HCT116 (cell line): ENCODE results near the gene FOXI3.

ENCODE experiments used
- CBX3 ChIP-seq: IDR thresholded peaks from 2 replicates; pipeline ENCODE4 v1.6.1; 2012; ENCODE audit warnings: low read depth
- POLR2A ChIP-seq: IDR thresholded peaks from 2 replicates; pipeline ENCODE4 v1.7.0; 2011; ENCODE audit warnings: borderline replicate concordance; ENCODE audit not compliant: insufficient read depth, insufficient read length; ENCODE audit errors: extremely low read depth
- POLR2AphosphoS5 ChIP-seq: IDR thresholded peaks from 2 replicates; pipeline ENCODE4 v1.6.1; 2011; ENCODE audit warnings: mild to moderate bottlenecking, low read depth, low read length, moderate library complexity
- TCF7L2 ChIP-seq: IDR thresholded peaks from 2 replicates; pipeline ENCODE4 v1.7.0; 2011; ENCODE audit warnings: borderline replicate concordance, inconsistent platforms; ENCODE audit not compliant: insufficient read depth, insufficient read length; ENCODE audit errors: extremely low read depth
- TF ChIP-seq, protein P1 (sequence below), 3 experiments: fragments of 200-600 bp in 1 of 3; sonication (generic) in 1 of 3; IDR thresholded peaks in 2 of 3; conservative IDR thresholded peaks in 1 of 3; 2 replicates each; pipeline ENCODE4 v1.5.1; 2012 to 2017; ENCODE audit warnings: low read depth in 2 of 3, low read length in 2 of 3, antibody characterized with exemption in 1 of 3, borderline replicate concordance in 1 of 3, control low read depth in 1 of 3, mild to moderate bottlenecking in 1 of 3, mixed read lengths in 1 of 3, mixed run types in 1 of 3, moderate library complexity in 1 of 3; ENCODE audit not compliant: insufficient read depth in 1 of 3

DNA sequence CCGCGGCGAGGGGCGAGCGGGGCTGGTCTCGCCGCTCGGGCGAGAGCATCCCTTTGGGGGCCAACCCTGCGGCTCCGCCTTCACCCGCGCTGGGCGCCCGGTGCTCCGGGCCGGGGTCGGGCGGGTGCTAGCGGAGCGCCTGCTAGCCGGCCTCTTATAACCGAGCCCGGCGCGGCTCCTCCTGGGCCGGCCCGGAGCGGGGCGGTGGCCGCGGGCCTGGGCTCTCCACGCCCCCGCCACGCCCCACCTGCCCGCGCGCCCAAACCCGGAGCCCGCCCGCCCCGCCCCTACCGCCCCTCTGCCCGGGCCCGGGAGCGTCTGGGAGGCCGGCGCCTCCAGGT, at the start of gene FOXI3:
- TF ChIP-seq POLR2AphosphoS5 (no peak), POLR2A (no peak), TCF7L2 (no peak), CBX3 (no peak)
- TF ChIP-seq, protein P1, sequence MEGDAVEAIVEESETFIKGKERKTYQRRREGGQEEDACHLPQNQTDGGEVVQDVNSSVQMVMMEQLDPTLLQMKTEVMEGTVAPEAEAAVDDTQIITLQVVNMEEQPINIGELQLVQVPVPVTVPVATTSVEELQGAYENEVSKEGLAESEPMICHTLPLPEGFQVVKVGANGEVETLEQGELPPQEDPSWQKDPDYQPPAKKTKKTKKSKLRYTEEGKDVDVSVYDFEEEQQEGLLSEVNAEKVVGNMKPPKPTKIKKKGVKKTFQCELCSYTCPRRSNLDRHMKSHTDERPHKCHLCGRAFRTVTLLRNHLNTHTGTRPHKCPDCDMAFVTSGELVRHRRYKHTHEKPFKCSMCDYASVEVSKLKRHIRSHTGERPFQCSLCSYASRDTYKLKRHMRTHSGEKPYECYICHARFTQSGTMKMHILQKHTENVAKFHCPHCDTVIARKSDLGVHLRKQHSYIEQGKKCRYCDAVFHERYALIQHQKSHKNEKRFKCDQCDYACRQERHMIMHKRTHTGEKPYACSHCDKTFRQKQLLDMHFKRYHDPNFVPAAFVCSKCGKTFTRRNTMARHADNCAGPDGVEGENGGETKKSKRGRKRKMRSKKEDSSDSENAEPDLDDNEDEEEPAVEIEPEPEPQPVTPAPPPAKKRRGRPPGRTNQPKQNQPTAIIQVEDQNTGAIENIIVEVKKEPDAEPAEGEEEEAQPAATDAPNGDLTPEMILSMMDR (IDR thresholded peaks at IDR 0.05 in 2 of 3, conservative IDR thresholded peaks at IDR 0.05 in 1 of 3; ENCODE audit: borderline replicate concordance in 1 of 3, insufficient read depth in 1 of 3, low read depth in 2 of 3, low read length in 2 of 3), result no peak
